OCI-LY7 (cell line): ENCODE results near the gene FBP1. TPM values are rescaled to one million over a fixed set of nuclear protein-coding genes. Genes with fewer than 3 reads are reported as not detected.

Source experiments
- BruUV-seq: library from RNA; stranded (reverse); fragments of 400-500 nt; replicated peaks from 2 replicates; lab custom pipeline; 2021; lab: Mats Ljungman, UMichigan
- CTCF ChIA-PET: fragments of 300-600 bp; sonication (Branson Sonifier 250); formaldehyde crosslinking; loops from one replicate; lab custom pipeline; 2022; ENCODE audit warnings: antibody characterized with exemption; ENCODE audit not compliant: unreplicated experiment; lab: Charles Lee
- POLR2A ChIA-PET: fragments of 300-600 bp; sonication (Branson Sonifier 250); formaldehyde crosslinking; loops from one replicate; lab custom pipeline; 2022; ENCODE audit warnings: antibody characterized with exemption; lab: Charles Lee
- DNase-seq: peaks from one replicate; pipeline ENCODE4 v3.0.0-alpha.2; 2015; ENCODE audit warnings: low spot score
- H2AFZ ChIP-seq: fragments of 200-600 bp; sonication (generic), shearing (Covaris generic); 2 replicates; pipeline ENCODE4 v1.6.1; 2014; ENCODE audit warnings: mild to moderate bottlenecking, antibody characterized with exemption, low read length, moderate library complexity
- H3K27ac ChIP-seq: fragments of 200-600 bp; sonication (generic); 2 replicates; pipeline ENCODE4 v1.5.1; 2014; ENCODE audit warnings: mixed run types, low read depth, mild to moderate bottlenecking, moderate library complexity, low read length, inconsistent platforms; ENCODE audit not compliant: poor library complexity, severe bottlenecking
- H3K36me3 ChIP-seq: fragments of 200-600 bp; sonication (generic); 2 replicates; pipeline ENCODE4 v1.6.1; 2014; ENCODE audit warnings: mild to moderate bottlenecking, antibody characterized with exemption, low read length, moderate library complexity, mixed read lengths; ENCODE audit not compliant: insufficient read depth
- H3K4me1 ChIP-seq: fragments of 200-600 bp; sonication (generic); 2 replicates; pipeline ENCODE4 v1.5.1; 2014; ENCODE audit warnings: mild to moderate bottlenecking, low read length; ENCODE audit not compliant: insufficient read depth, poor library complexity, severe bottlenecking
- H3K4me2 ChIP-seq: fragments of 200-600 bp; sonication (generic); 2 replicates; pipeline ENCODE4 v1.6.1; 2014; ENCODE audit warnings: mild to moderate bottlenecking, low read length
- H3K4me3 ChIP-seq: fragments of 200-600 bp; sonication (generic); 2 replicates; pipeline ENCODE4 v1.5.1; 2014; ENCODE audit warnings: mild to moderate bottlenecking, low read depth, low read length; ENCODE audit not compliant: poor library complexity, severe bottlenecking
- H3K79me2 ChIP-seq: fragments of 200-600 bp; sonication (generic); 2 replicates; pipeline ENCODE4 v1.6.1; 2016; ENCODE audit warnings: low read depth, mild to moderate bottlenecking, low read length, moderate library complexity, mixed read lengths; ENCODE audit not compliant: insufficient read depth
- H3K9me2 ChIP-seq: fragments of 200-600 bp; sonication (generic); 2 replicates; pipeline ENCODE4 v1.6.1; 2016; ENCODE audit warnings: mild to moderate bottlenecking, low read length, mixed read lengths; ENCODE audit not compliant: insufficient read depth
- H3K9me3 ChIP-seq: fragments of 200-600 bp; sonication (generic); 2 replicates; pipeline ENCODE4 v1.6.1; 2014; ENCODE audit warnings: mild to moderate bottlenecking, mixed run types, low read length, mixed read lengths
- H4K20me1 ChIP-seq: fragments of 200-600 bp; sonication (generic); 2 replicates; pipeline ENCODE4 v1.6.1; 2014; ENCODE audit warnings: mild to moderate bottlenecking, antibody characterized with exemption, low read length, moderate library complexity, mixed read lengths; ENCODE audit not compliant: insufficient read depth
- EZH2phosphoT487 ChIP-seq: fragments of 200-600 bp; sonication (generic); IDR thresholded peaks from 2 replicates; pipeline ENCODE4 v1.6.1; 2018; ENCODE audit warnings: low read depth, borderline replicate concordance, mild to moderate bottlenecking, mixed run types, antibody characterized with exemption, low read length, moderate library complexity, mixed read lengths
- intact Hi-C: fragments of 100-400 bp; cut with micrococcal nuclease; formaldehyde crosslinking; loops from one replicate; pipeline ENCODE4 v1.10.0; 2022; ENCODE audit not compliant: unreplicated experiment
- total RNA-seq, 2 experiments: library from RNA; depleted of rRNA in 1 of 2; stranded (reverse); fragments of >200 nt in 1 of 2; shearing (Covaris generic) in 1 of 2; gene quantifications; 2 replicates each; pipeline ENCODE4 v1.2.3, GENCODE V29; 2014 to 2022
- TF ChIP-seq, protein P1 (sequence below): fragments of 200-600 bp; sonication (generic); conservative IDR thresholded peaks from 2 replicates; pipeline ENCODE4 v1.5.1; 2014; ENCODE audit warnings: mild to moderate bottlenecking, antibody characterized with exemption, low read length, moderate library complexity, mixed read lengths

FBP1 gene
- total RNA-seq, 2 experiments from 2014 or later = 63.9 to 79.1 TPM

DNA sequence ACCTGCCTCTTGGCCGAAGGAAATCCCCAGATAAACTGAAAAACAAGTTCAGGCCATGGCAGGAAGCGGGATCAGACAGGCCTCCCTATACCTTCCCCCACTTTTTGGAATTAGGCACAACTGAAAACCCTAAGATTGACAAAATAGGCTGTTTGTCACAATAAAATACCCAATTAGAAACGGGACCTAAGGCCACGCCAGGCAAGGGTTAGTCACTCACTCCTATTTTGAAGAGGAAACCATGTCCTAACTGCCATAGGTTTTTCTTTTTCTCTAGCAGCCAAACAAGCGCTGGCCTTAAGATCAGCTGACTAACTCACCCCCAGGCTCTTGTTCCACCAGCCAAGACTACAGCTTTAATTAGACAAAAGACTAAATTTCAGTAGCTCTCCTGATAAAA, 57.6 kb downstream of the FBP1 start:
- POLR2A ChIA-PET = no interaction called here
- TF ChIP-seq, protein P1, sequence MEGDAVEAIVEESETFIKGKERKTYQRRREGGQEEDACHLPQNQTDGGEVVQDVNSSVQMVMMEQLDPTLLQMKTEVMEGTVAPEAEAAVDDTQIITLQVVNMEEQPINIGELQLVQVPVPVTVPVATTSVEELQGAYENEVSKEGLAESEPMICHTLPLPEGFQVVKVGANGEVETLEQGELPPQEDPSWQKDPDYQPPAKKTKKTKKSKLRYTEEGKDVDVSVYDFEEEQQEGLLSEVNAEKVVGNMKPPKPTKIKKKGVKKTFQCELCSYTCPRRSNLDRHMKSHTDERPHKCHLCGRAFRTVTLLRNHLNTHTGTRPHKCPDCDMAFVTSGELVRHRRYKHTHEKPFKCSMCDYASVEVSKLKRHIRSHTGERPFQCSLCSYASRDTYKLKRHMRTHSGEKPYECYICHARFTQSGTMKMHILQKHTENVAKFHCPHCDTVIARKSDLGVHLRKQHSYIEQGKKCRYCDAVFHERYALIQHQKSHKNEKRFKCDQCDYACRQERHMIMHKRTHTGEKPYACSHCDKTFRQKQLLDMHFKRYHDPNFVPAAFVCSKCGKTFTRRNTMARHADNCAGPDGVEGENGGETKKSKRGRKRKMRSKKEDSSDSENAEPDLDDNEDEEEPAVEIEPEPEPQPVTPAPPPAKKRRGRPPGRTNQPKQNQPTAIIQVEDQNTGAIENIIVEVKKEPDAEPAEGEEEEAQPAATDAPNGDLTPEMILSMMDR = no peak
- no peak for TF ChIP-seq EZH2phosphoT487
- Histone ChIP-seq H2AFZ (no peak overlapping the region), H3K79me2 (no peaks in the 10 kb centered on the region), H3K27ac (no peak overlapping the region), H3K4me1 (peaks cover 52% of the 10 kb centered on the region), H3K4me3 (no peak overlapping the region), H3K36me3 (no peaks in the 10 kb centered on the region), H3K4me2 (no peak overlapping the region), H3K9me2 (no peaks in the 10 kb centered on the region), H4K20me1 (no peaks in the 10 kb centered on the region), H3K9me3 (peaks cover 6% of the 10 kb centered on the region; the same call in 1 of the 2 replicates)
- DNase-seq = no peak
- BruUV-seq = no TSS peak
- CTCF ChIA-PET = no interaction called here
- intact Hi-C loops = no loop called here

- TF ChIP-seq, protein P1 = no peak
- TF ChIP-seq EZH2phosphoT487 = no peak
- CTCF ChIA-PET = no interaction called here
- no peaks in the 10 kb centered on the region for H3K36me3 ChIP-seq
- H3K4me2 ChIP-seq = peak overlapping the region; percentile 27
- peak overlapping the region; percentile 47 for H3K27ac ChIP-seq
- peaks cover 6% of the 10 kb centered on the region; the same call in 1 of the 2 replicates for H3K9me3 ChIP-seq
- POLR2A ChIA-PET = interaction anchor here (1.0 to 1.3 kb wide), 2 partner anchors 9 to 15 kb away, joined by 4 to 5 read pairs; no protein-coding TSS in a partner anchor
- H3K9me2 ChIP-seq = no peaks in the 10 kb centered on the region
- peaks cover 38% of the 10 kb centered on the region for H3K4me1 ChIP-seq
- H3K4me3 ChIP-seq = no peak overlapping the region
- peak overlapping the region; percentile 80; the same call in 1 of the 2 replicates for H2AFZ ChIP-seq
- H4K20me1 ChIP-seq = no peaks in the 10 kb centered on the region
- H3K79me2 ChIP-seq = no peaks in the 10 kb centered on the region
- no peak for DNase-seq
- BruUV-seq = no TSS peak
- intact Hi-C loops = no loop called here
Measured at GRCh38 chr9:94577571-94577970, 61.7 kb downstream of the FBP1 start.

GRCh38 chr9:94577036-94577435, 62.3 kb downstream of the FBP1 start:
- H3K79me2 ChIP-seq = no peaks in the 10 kb centered on the region
- TF ChIP-seq, protein P1 = no peak
- POLR2A ChIA-PET = interaction anchor here (1.0 to 1.3 kb wide), 2 partner anchors 9 to 15 kb away, joined by 4 to 5 read pairs; no protein-coding TSS in a partner anchor
- H3K9me3 ChIP-seq = peaks cover 6% of the 10 kb centered on the region; the same call in 1 of the 2 replicates
- peaks cover 38% of the 10 kb centered on the region for H3K4me1 ChIP-seq
- no peaks in the 10 kb centered on the region for H4K20me1 ChIP-seq
- CTCF ChIA-PET = no interaction called here
- intact Hi-C loops = no loop called here
- H3K27ac ChIP-seq = peak overlapping the region; percentile 47
- peak overlapping the region; percentile 27 for H3K4me2 ChIP-seq
- H3K9me2 ChIP-seq = no peaks in the 10 kb centered on the region
- H2AFZ ChIP-seq = peak overlapping the region; percentile 80; the same call in 1 of the 2 replicates
- no TSS peak for BruUV-seq
- no peaks in the 10 kb centered on the region for H3K36me3 ChIP-seq
- DNase-seq = peak; percentile 21
- H3K4me3 ChIP-seq = no peak overlapping the region
